H9 (cell line): ENCODE measurements around the gene GNMT. TPM values are rescaled to one million over a fixed set of nuclear protein-coding genes. Genes with fewer than 3 reads are reported as not detected.

Experiments
- DNase-seq: peaks from one replicate; pipeline ENCODE4 v3.0.0-alpha.2; 2017
- H2AFZ ChIP-seq: one replicate; pipeline ENCODE4 v1.6.1; 2013; ENCODE audit warnings: mild to moderate bottlenecking, low read length, control low read depth, moderate library complexity
- H2AK5ac ChIP-seq: 2 replicates; pipeline ENCODE4 v1.6.1; 2013; ENCODE audit warnings: low read length, control low read depth, mixed read lengths; ENCODE audit not compliant: insufficient read length
- H2BK120ac ChIP-seq: one replicate; pipeline ENCODE4 v1.6.1; 2013; ENCODE audit warnings: low read depth, mild to moderate bottlenecking, low read length, control low read depth, inconsistent platforms; ENCODE audit not compliant: poor library complexity, severe bottlenecking
- H2BK12ac ChIP-seq: 2 replicates; pipeline ENCODE4 v1.6.1; 2013; ENCODE audit warnings: low read length, control low read depth, mixed read lengths, low read depth; ENCODE audit not compliant: insufficient read length
- H2BK15ac ChIP-seq: 2 replicates; pipeline ENCODE4 v1.6.1; 2013; ENCODE audit warnings: low read depth, low read length, control low read depth
- H2BK20ac ChIP-seq: one replicate; pipeline ENCODE4 v1.6.1; 2013; ENCODE audit warnings: low read depth, mild to moderate bottlenecking, low read length, control low read depth, inconsistent platforms; ENCODE audit not compliant: poor library complexity, severe bottlenecking
- H2BK5ac ChIP-seq: 2 replicates; pipeline ENCODE4 v1.6.1; 2013; ENCODE audit warnings: low read length, control low read depth, mixed read lengths; ENCODE audit not compliant: insufficient read length
- H3K14ac ChIP-seq: 2 replicates; pipeline ENCODE4 v1.6.1; 2013; ENCODE audit warnings: low read length, control low read depth; ENCODE audit not compliant: insufficient read depth
- H3K18ac ChIP-seq: 2 replicates; pipeline ENCODE4 v1.6.1; 2013; ENCODE audit warnings: low read depth, mild to moderate bottlenecking, mixed read lengths, low read length, control low read depth; ENCODE audit not compliant: insufficient read length
- H3K23ac ChIP-seq: 2 replicates; pipeline ENCODE4 v1.6.1; 2013; ENCODE audit warnings: low read length, control low read depth, mixed read lengths, low read depth; ENCODE audit not compliant: insufficient read length
- H3K23me2 ChIP-seq: 2 replicates; pipeline ENCODE4 v1.6.1; 2013; ENCODE audit warnings: low read depth, mild to moderate bottlenecking, mixed read lengths, low read length, control low read depth; ENCODE audit not compliant: insufficient read length, poor library complexity, severe bottlenecking
- H3K27ac ChIP-seq: 2 replicates; pipeline ENCODE4 v1.5.1; 2013; ENCODE audit warnings: low read length, control low read depth, mixed read lengths, low read depth; ENCODE audit not compliant: insufficient read length
- H3K27me3 ChIP-seq: 2 replicates; pipeline ENCODE4 v1.6.1; 2013; ENCODE audit warnings: low read length, control low read depth, inconsistent platforms; ENCODE audit not compliant: insufficient read depth
- H3K4ac ChIP-seq: 2 replicates; pipeline ENCODE4 v1.6.1; 2013; ENCODE audit warnings: low read depth, mild to moderate bottlenecking, control low read depth, inconsistent platforms, low read length, moderate library complexity
- H3K4me1 ChIP-seq: 2 replicates; pipeline ENCODE4 v1.6.1; 2013; ENCODE audit warnings: low read length, control low read depth, inconsistent platforms; ENCODE audit not compliant: insufficient read depth
- H3K4me2 ChIP-seq: 2 replicates; pipeline ENCODE4 v1.6.1; 2013; ENCODE audit warnings: low read length, control low read depth, mixed read lengths; ENCODE audit not compliant: insufficient read length, insufficient read depth
- H3K56ac ChIP-seq: 2 replicates; pipeline ENCODE4 v1.6.1; 2013; ENCODE audit warnings: low read depth, mild to moderate bottlenecking, mixed read lengths, low read length, control low read depth; ENCODE audit not compliant: insufficient read length
- H3K79me1 ChIP-seq: 2 replicates; pipeline ENCODE4 v1.6.1; 2013; ENCODE audit warnings: low read depth, mild to moderate bottlenecking, moderate library complexity, low read length, control low read depth, inconsistent platforms; ENCODE audit not compliant: insufficient read depth, poor library complexity, severe bottlenecking
- H3K79me2 ChIP-seq: 2 replicates; pipeline ENCODE4 v1.6.1; 2013; ENCODE audit warnings: low read length, control low read depth, inconsistent platforms; ENCODE audit not compliant: insufficient read depth
- H3K9ac ChIP-seq: 2 replicates; pipeline ENCODE4 v1.6.1; 2013; ENCODE audit warnings: low read length, control low read depth, mixed read lengths; ENCODE audit not compliant: insufficient read length; ENCODE audit errors: extremely low read depth
- H3K9me3 ChIP-seq: one replicate; pipeline ENCODE4 v1.6.1; 2013; ENCODE audit warnings: low read depth, low read length, inconsistent platforms; ENCODE audit not compliant: control insufficient read depth
- H3T11ph ChIP-seq: one replicate; pipeline ENCODE4 v1.6.1; 2013; ENCODE audit warnings: mild to moderate bottlenecking, low read length, control low read depth, inconsistent platforms
- H4K20me1 ChIP-seq: one replicate; pipeline ENCODE4 v1.6.1; 2013; ENCODE audit not compliant: control insufficient read depth, insufficient read length, insufficient read depth
- H4K5ac ChIP-seq: 2 replicates; pipeline ENCODE4 v1.6.1; 2013; ENCODE audit warnings: low read depth, mild to moderate bottlenecking, mixed read lengths, low read length, control low read depth; ENCODE audit not compliant: insufficient read length
- H4K8ac ChIP-seq: replicated peaks from 2 replicates; pipeline ENCODE4 v1.6.1; 2013; ENCODE audit warnings: low read length, control low read depth, mixed read lengths, low read depth; ENCODE audit not compliant: insufficient read length
- H4K91ac ChIP-seq: 2 replicates; pipeline ENCODE4 v1.6.1; 2013; ENCODE audit warnings: low read depth, mild to moderate bottlenecking, moderate library complexity, mixed read lengths, low read length, control low read depth; ENCODE audit not compliant: insufficient read length
- H3K27ac Mint-ChIP-seq, 3 experiments: 2 replicates in 2 of 3; 3 replicates in 1 of 3; pipeline ENCODE4 v1.8.0; 2020 to 2021; ENCODE audit warnings: mixed read lengths in 3 of 3, mild to moderate bottlenecking in 1 of 3, moderate library complexity in 1 of 3
- H3K27me3 Mint-ChIP-seq: 2 replicates; pipeline ENCODE4 v1.8.0; 2021; ENCODE audit warnings: low read depth, mild to moderate bottlenecking, moderate library complexity, mixed read lengths
- H3K36me3 Mint-ChIP-seq, 3 experiments: 2 replicates in 2 of 3; 3 replicates in 1 of 3; pipeline ENCODE4 v1.8.0; 2020 to 2021; ENCODE audit warnings: low read depth in 3 of 3, mixed read lengths in 3 of 3; ENCODE audit not compliant: insufficient read depth in 1 of 3
- H3K4me1 Mint-ChIP-seq, 2 experiments: 2 replicates each; pipeline ENCODE4 v1.8.0; 2020; ENCODE audit warnings: mixed read lengths in 2 of 2
- H3K4me3 Mint-ChIP-seq, 2 experiments: 2 replicates in 1 of 2; 3 replicates in 1 of 2; pipeline ENCODE4 v1.8.0; 2020 to 2021; ENCODE audit warnings: mild to moderate bottlenecking in 2 of 2, mixed read lengths in 2 of 2, moderate library complexity in 1 of 2
- H3K9me3 Mint-ChIP-seq, 2 experiments: 2 replicates in 1 of 2; 3 replicates in 1 of 2; pipeline ENCODE4 v1.8.0; 2020; ENCODE audit warnings: mild to moderate bottlenecking in 2 of 2, mixed read lengths in 2 of 2, moderate library complexity in 1 of 2
- WGBS: extraction: QIAGEN DNeasy Blood & Tissue Kit; methylation state at CpG from one replicate; pipeline ENCODE4 v1.1.7; 2013; ENCODE audit warnings: missing lambda C conversion rate, low lambda C conversion rate, mixed read lengths; ENCODE audit not compliant: insufficient read length; ENCODE audit errors: extremely low coverage; 5-methylcytosine and 5-hydroxymethylcytosine counted together
- total RNA-seq: library from RNA; stranded (reverse); gene quantifications from 2 replicates; pipeline ENCODE4 v1.2.1, GENCODE V29; 2021
- TF ChIP-seq, protein P1 (sequence below): fragments of 200-600 bp; sonication (generic); conservative IDR thresholded peaks from 3 replicates; pipeline ENCODE4 v1.8.0; 2021; ENCODE audit warnings: antibody characterized with exemption, mild to moderate bottlenecking

The GNMT gene
- total RNA-seq, 1 experiment from 2014 or later: 1.1 TPM

GRCh38 chr6:42969431-42969830, 8.9 kb downstream of the GNMT start:
- H4K5ac ChIP-seq: no peak overlapping the region
- no peak overlapping the region for H3K18ac ChIP-seq
- Mint-ChIP-seq H3K27ac (no peak overlapping the region), H3K9me3 (no peaks in the 10 kb centered on the region), H3K27me3 (no peaks in the 10 kb centered on the region), H3K36me3 (peaks cover 0 to 33% (median 19%) of the 10 kb centered on the region in 3 experiments; a peak in 6 of 7 replicates), H3K4me3 (no peak overlapping the region), H3K4me1 (no peaks in the 10 kb centered on the region)
- H3T11ph ChIP-seq: no peak overlapping the region
- no peak overlapping the region for H3K56ac ChIP-seq
- no peak overlapping the region for H2BK120ac ChIP-seq
- H4K20me1 ChIP-seq: no peaks in the 10 kb centered on the region
- H4K91ac ChIP-seq: no peak overlapping the region
- H3K23ac ChIP-seq: no peak overlapping the region
- no peak overlapping the region for H3K14ac ChIP-seq
- no peak overlapping the region for H2AK5ac ChIP-seq
- no peak overlapping the region for H2BK12ac ChIP-seq
- H2BK5ac ChIP-seq: no peak overlapping the region
- no peak overlapping the region for H4K8ac ChIP-seq
- no peaks in the 10 kb centered on the region for H3K4me1 ChIP-seq
- no peak for DNase-seq
- H3K9ac ChIP-seq: no peak overlapping the region
- H3K79me2 ChIP-seq: no peaks in the 10 kb centered on the region
- no CpG with 5 or more reads among the region's 2 CpGs for WGBS
- no peaks in the 10 kb centered on the region for H3K27me3 ChIP-seq
- no peaks in the 10 kb centered on the region for H3K23me2 ChIP-seq
- no peak overlapping the region for H2BK15ac ChIP-seq
- H3K4ac ChIP-seq: no peak overlapping the region
- H2BK20ac ChIP-seq: no peak overlapping the region
- H3K9me3 ChIP-seq: no peaks in the 10 kb centered on the region
- H3K27ac ChIP-seq: no peak overlapping the region
- no peaks in the 10 kb centered on the region for H3K79me1 ChIP-seq
- TF ChIP-seq, protein P1, sequence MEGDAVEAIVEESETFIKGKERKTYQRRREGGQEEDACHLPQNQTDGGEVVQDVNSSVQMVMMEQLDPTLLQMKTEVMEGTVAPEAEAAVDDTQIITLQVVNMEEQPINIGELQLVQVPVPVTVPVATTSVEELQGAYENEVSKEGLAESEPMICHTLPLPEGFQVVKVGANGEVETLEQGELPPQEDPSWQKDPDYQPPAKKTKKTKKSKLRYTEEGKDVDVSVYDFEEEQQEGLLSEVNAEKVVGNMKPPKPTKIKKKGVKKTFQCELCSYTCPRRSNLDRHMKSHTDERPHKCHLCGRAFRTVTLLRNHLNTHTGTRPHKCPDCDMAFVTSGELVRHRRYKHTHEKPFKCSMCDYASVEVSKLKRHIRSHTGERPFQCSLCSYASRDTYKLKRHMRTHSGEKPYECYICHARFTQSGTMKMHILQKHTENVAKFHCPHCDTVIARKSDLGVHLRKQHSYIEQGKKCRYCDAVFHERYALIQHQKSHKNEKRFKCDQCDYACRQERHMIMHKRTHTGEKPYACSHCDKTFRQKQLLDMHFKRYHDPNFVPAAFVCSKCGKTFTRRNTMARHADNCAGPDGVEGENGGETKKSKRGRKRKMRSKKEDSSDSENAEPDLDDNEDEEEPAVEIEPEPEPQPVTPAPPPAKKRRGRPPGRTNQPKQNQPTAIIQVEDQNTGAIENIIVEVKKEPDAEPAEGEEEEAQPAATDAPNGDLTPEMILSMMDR: no peak
- H3K4me2 ChIP-seq: no peak overlapping the region
- no peak overlapping the region for H2AFZ ChIP-seq
